GM21723 (cell line): Measurements from ENCODE around the gene HEATR5B.
"Not testable (repeated sequence)": the region's sequence is repeated elsewhere in the genome, so short reads cannot be mapped to it uniquely, and the experiment has no call there.

Experiments
- ATAC-seq: cut with Tn5 transposase; IDR thresholded peaks from one replicate; pipeline ENCODE4 v1.9.1; 2021; ENCODE audit warnings: mild to moderate bottlenecking, moderate library complexity; ENCODE audit not compliant: unreplicated experiment

Gene HEATR5B

GRCh38 chr2:36951027-36951518, 133.1 kb downstream of the HEATR5B start:
- no peak for ATAC-seq

DNA sequence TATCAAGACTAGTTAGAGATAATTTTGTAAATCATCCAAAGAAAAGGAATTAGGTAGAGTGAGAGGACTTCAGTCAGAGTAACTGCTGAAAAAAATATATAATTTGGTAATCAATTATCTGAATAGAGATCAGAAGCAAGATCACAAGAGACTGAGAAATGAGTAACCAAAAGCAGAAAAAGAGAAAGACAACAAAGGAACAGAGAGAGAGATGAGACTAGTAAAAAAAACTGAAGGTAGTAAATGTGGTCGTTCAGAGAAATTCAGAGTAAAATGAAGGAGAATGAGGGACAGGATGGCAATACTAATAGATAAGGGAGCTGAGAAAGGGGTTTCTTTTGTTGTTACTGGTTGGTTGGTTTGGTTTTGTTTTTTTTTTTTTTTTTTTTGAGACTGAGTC, 134.3 kb downstream of the HEATR5B start:
- ATAC-seq, result no peak

- ATAC-seq, result not testable (repeated sequence)
Observed at GRCh38 chr2:36945240-36945639, 138.9 kb downstream of the HEATR5B start.

DNA sequence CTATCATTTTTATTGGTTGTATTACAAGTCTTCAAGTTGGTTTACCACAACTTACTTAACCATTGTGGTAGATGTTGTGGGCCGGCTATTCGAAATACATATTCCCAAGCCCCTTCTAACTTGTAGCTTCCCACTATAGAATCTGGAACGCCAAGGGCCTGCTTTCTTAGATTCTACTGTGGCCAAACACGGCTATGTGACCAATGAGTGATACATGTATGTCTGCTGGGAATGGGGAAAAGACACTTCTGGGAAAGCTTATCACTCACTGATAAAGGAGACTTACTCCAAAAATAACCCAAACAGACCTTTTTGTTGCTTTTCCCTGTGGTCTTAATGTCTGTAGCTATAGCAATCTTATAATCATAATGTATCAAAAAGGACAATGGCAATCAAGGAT, 142.3 kb downstream of the HEATR5B start:
- no peak for ATAC-seq

DNA sequence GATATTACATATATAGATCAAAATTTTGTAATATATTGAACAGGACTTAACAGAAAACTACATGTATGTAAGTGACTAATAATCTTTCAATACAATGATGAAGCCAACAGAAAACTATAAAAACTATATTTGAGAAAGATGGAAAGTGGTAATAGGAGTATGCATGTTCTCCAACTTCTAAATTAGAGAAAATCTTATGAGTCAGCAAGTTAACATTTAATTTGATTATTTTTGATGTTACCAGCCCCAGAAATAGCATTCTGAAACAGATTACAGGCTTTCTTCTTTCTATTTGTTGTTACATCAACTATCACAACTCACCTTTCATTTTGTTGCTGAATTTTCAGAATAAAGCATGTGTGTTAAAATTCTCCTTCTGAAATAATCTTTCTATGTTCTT, 147.6 kb downstream of the HEATR5B start:
- not testable (repeated sequence) for ATAC-seq

- ATAC-seq, result not testable (repeated sequence)
Observed at GRCh38 chr2:36931688-36932087, 152.5 kb downstream of the HEATR5B start.
